ENCODE data around the gene CACNA1E. TPM values are rescaled to one million over a fixed set of nuclear protein-coding genes. Genes with fewer than 3 reads are reported as not detected.

Gene CACNA1E
- total RNA-seq, 1 donor from 2014 or later = 0.08 TPM

DNA sequence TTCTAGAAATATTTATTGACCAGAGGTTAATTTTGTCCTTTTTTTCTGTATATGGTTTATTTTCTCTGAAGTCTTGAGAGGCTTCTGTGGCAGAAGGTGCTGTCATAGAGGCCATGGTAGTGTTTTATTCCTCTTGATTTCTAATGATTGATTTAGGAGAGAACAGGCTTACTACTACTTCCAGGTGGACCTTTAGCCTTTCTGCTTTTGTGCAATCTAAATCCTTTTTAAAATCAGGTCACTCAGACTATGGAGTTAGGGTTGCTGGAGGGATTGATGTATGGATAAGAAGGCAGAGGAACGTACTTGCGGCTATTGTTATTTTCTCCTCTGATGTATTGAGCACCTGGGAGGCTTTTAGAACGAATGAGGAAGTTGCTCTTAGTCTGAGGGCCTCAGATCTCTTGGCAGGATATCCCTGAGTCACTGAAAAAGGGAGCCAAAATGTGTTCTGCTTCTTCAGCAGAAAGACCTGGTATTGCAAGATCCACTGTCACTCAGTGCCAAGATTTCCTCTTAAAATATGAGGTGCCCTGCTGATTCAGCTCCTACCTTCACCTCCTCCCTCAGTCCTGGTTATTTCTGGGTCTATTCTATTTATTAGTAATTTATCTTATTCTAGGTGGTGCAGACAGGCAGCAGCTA lies 300.8 kb downstream of the CACNA1E start:
- no peak for TF ChIP-seq CTCF (IDR thresholded peaks at IDR 0.05; ENCODE audit: insufficient read depth, low read length, poor library complexity, severe bottlenecking)
- DNase-seq (ENCODE audit: low read depth) = no peak
- no peaks in the 10 kb centered on the region for H3K27me3 ChIP-seq (ENCODE audit: control insufficient read depth, insufficient read depth, low read length)
- H3K4me3 ChIP-seq (ENCODE audit: low read depth, low read length) = no peak overlapping the region
- no peaks in the 10 kb centered on the region for H3K36me3 ChIP-seq (ENCODE audit: control insufficient read depth, insufficient read depth, low read length)

DNA sequence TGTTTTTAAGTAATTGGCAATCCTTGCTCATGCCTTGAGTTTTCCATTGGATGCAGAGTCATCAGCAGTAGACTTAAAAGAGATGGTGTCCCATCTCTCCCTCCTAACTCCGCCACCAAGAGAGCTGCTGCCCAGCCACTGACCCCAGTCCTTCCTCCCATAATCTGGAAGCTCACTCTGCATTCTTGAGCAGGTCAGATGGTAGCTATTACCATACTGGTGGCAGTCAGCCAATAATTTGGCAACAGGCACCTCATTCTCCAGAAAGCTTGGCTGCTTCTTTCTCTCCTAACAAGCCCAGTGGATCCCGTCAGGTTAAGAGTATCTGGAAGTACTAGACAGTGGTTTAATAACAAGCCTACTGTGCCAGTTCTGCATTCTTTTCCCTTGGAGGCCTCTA lies 306.1 kb downstream of the CACNA1E start:
- Histone ChIP-seq H3K4me3 (ENCODE audit: low read depth, low read length) (no peak overlapping the region), H3K36me3 (ENCODE audit: control insufficient read depth, insufficient read depth, low read length) (no peaks in the 10 kb centered on the region), H3K27me3 (ENCODE audit: control insufficient read depth, insufficient read depth, low read length) (no peaks in the 10 kb centered on the region)
- TF ChIP-seq CTCF (IDR thresholded peaks at IDR 0.05; ENCODE audit: insufficient read depth, low read length, poor library complexity, severe bottlenecking) = no peak
- no peak for DNase-seq (ENCODE audit: low read depth)

DNA sequence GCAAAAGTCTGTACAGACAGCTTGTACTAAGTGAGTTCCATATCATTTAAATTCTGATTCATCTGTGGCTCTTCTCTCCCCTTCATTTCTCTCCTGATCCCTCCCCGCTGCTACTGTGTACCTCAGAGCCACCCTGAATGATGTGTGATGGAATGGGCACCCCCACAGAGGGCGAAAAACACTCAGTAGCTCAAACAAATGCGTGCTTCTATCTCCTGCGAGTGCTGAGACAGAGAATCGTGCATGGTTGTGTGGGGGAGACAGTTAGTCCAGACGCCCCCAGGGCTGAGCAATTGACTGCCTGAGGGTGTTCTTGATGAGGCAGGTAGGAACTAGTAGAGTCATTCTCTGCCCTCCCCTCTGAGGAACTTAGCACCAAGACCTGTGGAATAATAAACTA lies 308.4 kb downstream of the CACNA1E start:
- no peak for TF ChIP-seq CTCF (IDR thresholded peaks at IDR 0.05; ENCODE audit: insufficient read depth, low read length, poor library complexity, severe bottlenecking)
- Histone ChIP-seq H3K36me3 (ENCODE audit: control insufficient read depth, insufficient read depth, low read length) (no peaks in the 10 kb centered on the region), H3K27me3 (ENCODE audit: control insufficient read depth, insufficient read depth, low read length) (no peaks in the 10 kb centered on the region), H3K4me3 (ENCODE audit: low read depth, low read length) (no peak overlapping the region)
- no peak for DNase-seq (ENCODE audit: low read depth)

- Histone ChIP-seq H3K36me3 (ENCODE audit: control insufficient read depth, insufficient read depth, low read length) (no peaks in the 10 kb centered on the region), H3K27me3 (ENCODE audit: control insufficient read depth, insufficient read depth, low read length) (no peaks in the 10 kb centered on the region), H3K4me3 (ENCODE audit: low read depth, low read length) (no peak overlapping the region)
- TF ChIP-seq CTCF (IDR thresholded peaks at IDR 0.05; ENCODE audit: insufficient read depth, low read length, poor library complexity, severe bottlenecking) = no peak
- no peak for DNase-seq (ENCODE audit: low read depth)
Measured at GRCh38 chr1:181793831-181794230, 310.5 kb downstream of the CACNA1E start.

- DNase-seq (ENCODE audit: low read depth) = no peak
- no peaks in the 10 kb centered on the region for H3K27me3 ChIP-seq (ENCODE audit: control insufficient read depth, insufficient read depth, low read length)
- TF ChIP-seq CTCF (IDR thresholded peaks at IDR 0.05; ENCODE audit: insufficient read depth, low read length, poor library complexity, severe bottlenecking) = no peak
- H3K4me3 ChIP-seq (ENCODE audit: low read depth, low read length) = no peak overlapping the region
- H3K36me3 ChIP-seq (ENCODE audit: control insufficient read depth, insufficient read depth, low read length) = no peaks in the 10 kb centered on the region
Measured at GRCh38 chr1:181794332-181794731, 311.0 kb downstream of the CACNA1E start.
